Measurements from ENCODE around the gene ERC1. TPM values are rescaled to one million over a fixed set of nuclear protein-coding genes. Genes with fewer than 3 reads are reported as not detected.
A peak's percentile ranks its signal among the peaks of the same experiment; 100 is the strongest.

Gene ERC1
- polyA plus RNA-seq, 2 of the 4 experiments (the other 2 are of a cell fraction), result 14.2 to 20.9 TPM

GRCh38 chr12:1498199-1498740, 507.2 kb downstream of the ERC1 start:
- H3K9me3 ChIP-seq, result no peaks in the 10 kb centered on the region
- no peak overlapping the region for H3K4me2 ChIP-seq
- peak overlapping the region in 1 of 2 experiments; percentile 14; a peak in 1 of 6 replicates for H3K27ac ChIP-seq
- no peak overlapping the region for H3K4me3 ChIP-seq
- no peak for TF ChIP-seq JUN (IDR thresholded peaks at IDR 0.05)
- 79% methylated on average over 18 of the region's 18 CpGs for WGBS (ENCODE audit: missing lambda C conversion rate)
- H3K4me1 ChIP-seq, result peaks cover 9% of the 10 kb centered on the region
- no peak for FAIRE-seq
- DNase-seq (ENCODE audit: low read depth in 1 of 2, low spot score in 1 of 2), result no peak
- CTCF ChIA-PET, result no interaction called here
- POLR2A ChIA-PET, result no interaction called here
- no peak for ATAC-seq

GRCh38 chr12:1499351-1499750, 508.3 kb downstream of the ERC1 start:
- peak overlapping the region; percentile 75 to 88 for H3K27ac ChIP-seq
- CTCF ChIA-PET, result no interaction called here
- no peaks in the 10 kb centered on the region for H3K9me3 ChIP-seq
- peaks cover 9% of the 10 kb centered on the region for H3K4me1 ChIP-seq
- FAIRE-seq (no peak), ATAC-seq (no peak), DNase-seq (ENCODE audit: low read depth in 1 of 2, low spot score in 1 of 2) (no peak)
- no peak overlapping the region for H3K4me3 ChIP-seq
- WGBS (ENCODE audit: missing lambda C conversion rate), result 96% methylated on average over 12 of the region's 12 CpGs
- no peak overlapping the region for H3K4me2 ChIP-seq
- no peak for TF ChIP-seq POLR2A (IDR thresholded peaks at IDR 0.05; ENCODE audit: low read length)
- TF ChIP-seq JUN (IDR thresholded peaks at IDR 0.05), result no peak
- no peak for TF ChIP-seq MAFK (IDR thresholded peaks at IDR 0.05; ENCODE audit: partially characterized antibody)
- no peak for TF ChIP-seq MAZ (IDR thresholded peaks at IDR 0.05; ENCODE audit: borderline replicate concordance, low read depth, low read length)
- no peak for TF ChIP-seq REST (IDR thresholded peaks at IDR 0.05)
- no peak for TF ChIP-seq HDAC2 (IDR thresholded peaks at IDR 0.05)
- no peak for TF ChIP-seq SMC3 (IDR thresholded peaks at IDR 0.05)
- TF ChIP-seq ATOH8 (CRISPR knock-in tag; IDR thresholded peaks at IDR 0.05; ENCODE audit: low read depth), result no peak
- no peak for TF ChIP-seq MAX (IDR thresholded peaks at IDR 0.05)
- no peak for TF ChIP-seq HOXA7 (CRISPR knock-in tag; IDR thresholded peaks at IDR 0.05)
- no peak for TF ChIP-seq E2F6 (IDR thresholded peaks at IDR 0.05; ENCODE audit: borderline replicate concordance, low read depth)
- TF ChIP-seq RNF2 (IDR thresholded peaks at IDR 0.05; ENCODE audit: borderline replicate concordance, low read depth), result no peak
- no peak for TF ChIP-seq MYC (IDR thresholded peaks at IDR 0.05; ENCODE audit: borderline replicate concordance, low read length)
- POLR2A ChIA-PET, result no interaction called here

- no peak for TF ChIP-seq SMC3 (IDR thresholded peaks at IDR 0.05)
- TF ChIP-seq RNF2 (IDR thresholded peaks at IDR 0.05; ENCODE audit: borderline replicate concordance, low read depth), result no peak
- peak; percentile 63 for TF ChIP-seq NFE2L2 (conservative IDR thresholded peaks at IDR 0.05; ENCODE audit: low read length)
- TF ChIP-seq MAFK (IDR thresholded peaks at IDR 0.05; ENCODE audit: partially characterized antibody), result peak; percentile 88
- no peak for TF ChIP-seq NPAS2 (CRISPR knock-in tag; IDR thresholded peaks at IDR 0.05; ENCODE audit: borderline replicate concordance)
- no peak for TF ChIP-seq RAD21 (conservative IDR thresholded peaks at IDR 0.05 in 1 of 2, IDR thresholded peaks at IDR 0.05 in 1 of 2)
- no peak for TF ChIP-seq CTCF (IDR thresholded peaks at IDR 0.05)
- TF ChIP-seq MAX (IDR thresholded peaks at IDR 0.05), result peak; percentile 37; the same call in 1 of the 2 replicates
- TF ChIP-seq ATOH8 (CRISPR knock-in tag; IDR thresholded peaks at IDR 0.05; ENCODE audit: low read depth), result 0 out of 2 replicates have a peak, but pooled peaks have one; percentile 15
- no peaks in the 10 kb centered on the region for H3K9me3 ChIP-seq
- POLR2A ChIA-PET, result no interaction called here
- CTCF ChIA-PET, result no interaction called here
- FAIRE-seq, result no peak
- peak in 1 of 2 experiments; percentile 79 for DNase-seq (ENCODE audit: low read depth in 1 of 2, low spot score in 1 of 2)
- no peak overlapping the region for H3K4me3 ChIP-seq
- peak in 1 of 2 experiments; percentile 34; a peak in 3 of 6 replicates for ATAC-seq
- peaks cover 9% of the 10 kb centered on the region for H3K4me1 ChIP-seq
- WGBS (ENCODE audit: missing lambda C conversion rate), result 79% methylated on average over 31 of the region's 36 CpGs
- peak overlapping the region; percentile 75 to 88 for H3K27ac ChIP-seq
- H3K4me2 ChIP-seq, result peak overlapping the region; percentile 15; the same call in 1 of the 3 replicates
Observed at GRCh38 chr12:1500095-1500801, 509.2 kb downstream of the ERC1 start.
